CD4-positive, alpha-beta T cell treated with Interleukin-17A for 1 hour (primary cell): ENCODE measurements around the gene UBE2L5.
"Not testable (repeated sequence)": the region's sequence is repeated elsewhere in the genome, so short reads cannot be mapped to it uniquely, and the experiment has no call there.

Experiments used
- DNase-seq: peaks from one replicate; pipeline ENCODE4 v3.0.0-alpha.2; 2020

UBE2L5 gene

DNA sequence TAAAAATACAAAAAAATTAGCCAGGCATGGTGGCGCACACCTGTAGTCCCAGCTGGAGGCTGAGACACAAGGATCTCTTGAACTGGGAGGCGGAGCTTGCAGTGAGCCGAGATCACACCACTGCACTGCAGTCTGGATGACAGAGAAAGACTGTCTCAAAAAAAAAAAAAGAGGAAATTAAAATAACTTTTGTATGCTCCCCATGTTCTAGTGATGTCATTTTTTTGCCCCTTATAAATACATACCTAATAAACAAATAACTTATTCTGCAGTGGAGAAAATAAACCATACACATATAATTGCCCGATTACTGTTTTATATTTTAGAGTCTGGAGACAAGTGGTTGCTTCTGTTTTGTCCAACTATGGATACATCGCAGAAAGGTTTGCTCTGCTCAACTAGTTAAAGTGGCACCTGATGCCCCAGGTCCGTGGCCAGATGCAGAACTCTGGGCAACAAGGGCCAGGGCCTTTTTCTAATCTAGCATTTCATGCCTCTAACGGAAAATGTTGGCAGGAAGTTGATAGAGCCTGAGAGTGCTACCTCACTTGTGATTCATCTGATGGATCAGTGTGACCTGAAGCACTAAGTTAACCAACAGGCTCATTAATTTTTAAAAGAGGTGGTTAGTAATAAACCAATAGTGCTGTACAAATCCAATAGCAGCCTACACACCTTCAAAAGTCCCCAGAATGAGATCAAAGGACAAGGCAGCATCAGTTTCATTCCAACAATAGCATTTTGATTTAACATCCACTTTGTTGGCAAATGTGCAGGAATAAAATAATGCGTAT, 18.8 kb downstream of the UBE2L5 start:
- DNase-seq, result no peak

DNA sequence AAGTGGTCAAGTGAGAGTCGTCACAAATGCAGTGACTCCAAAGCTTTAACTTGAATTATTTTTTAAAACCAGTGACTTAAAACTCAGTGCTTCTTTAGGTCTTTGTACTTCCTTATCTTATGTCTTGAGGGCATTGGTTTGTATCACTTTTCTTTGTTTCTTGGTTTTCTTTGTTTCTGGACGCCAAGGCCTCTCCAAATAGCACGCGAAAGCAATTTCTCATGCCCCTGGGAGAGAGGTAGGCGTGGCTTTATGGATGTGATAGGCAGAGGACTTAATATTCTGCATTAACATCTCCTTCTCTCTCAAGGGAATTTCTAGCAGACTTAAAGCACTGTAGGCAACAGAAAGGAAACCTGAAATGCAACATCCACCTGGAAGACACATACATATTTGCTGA, 20.6 kb downstream of the UBE2L5 start:
- DNase-seq, result no peak

DNA sequence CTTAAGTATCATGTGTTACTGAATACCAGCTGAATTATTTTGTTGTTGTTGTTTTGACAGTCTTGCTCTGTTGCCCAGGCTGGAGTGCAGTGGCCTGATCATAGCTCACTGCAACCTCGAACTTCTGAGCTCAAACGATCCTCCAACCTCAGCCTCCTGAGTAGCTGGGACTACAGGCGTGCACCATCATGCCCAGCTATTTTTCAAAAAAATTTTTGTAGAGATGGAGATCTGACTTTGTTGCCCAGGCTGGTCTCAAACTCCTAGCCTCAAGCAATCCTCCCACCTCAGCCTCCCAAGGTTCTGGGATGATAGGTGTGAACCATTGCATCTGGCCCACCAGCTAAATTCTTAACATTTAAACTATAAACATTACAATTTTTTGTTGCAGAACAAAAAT, 21.2 kb downstream of the UBE2L5 start:
- DNase-seq, result not testable (repeated sequence)

DNA sequence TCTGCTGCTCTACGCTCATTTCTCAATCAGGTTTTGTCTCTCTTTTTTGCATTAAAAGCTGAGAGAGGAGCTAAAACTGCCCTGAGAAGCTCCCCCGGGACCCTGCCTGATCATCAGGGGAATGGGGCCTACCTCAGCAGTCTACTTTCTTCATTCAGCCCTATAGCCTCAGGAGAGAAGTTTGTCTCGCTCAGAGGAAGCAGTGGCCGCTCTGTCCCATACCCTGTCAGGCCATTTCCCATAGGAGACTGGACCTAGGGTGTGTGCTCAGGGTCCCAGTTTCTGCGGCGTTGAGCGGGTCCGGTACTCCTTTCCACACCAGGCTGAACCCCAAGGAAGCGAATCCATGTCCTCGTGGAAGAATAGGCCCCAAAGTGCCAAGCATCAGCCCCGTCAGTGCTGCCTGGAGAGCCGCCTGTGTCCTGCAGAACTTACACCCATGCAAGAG, 21.7 kb downstream of the UBE2L5 start:
- DNase-seq, result no peak

DNA sequence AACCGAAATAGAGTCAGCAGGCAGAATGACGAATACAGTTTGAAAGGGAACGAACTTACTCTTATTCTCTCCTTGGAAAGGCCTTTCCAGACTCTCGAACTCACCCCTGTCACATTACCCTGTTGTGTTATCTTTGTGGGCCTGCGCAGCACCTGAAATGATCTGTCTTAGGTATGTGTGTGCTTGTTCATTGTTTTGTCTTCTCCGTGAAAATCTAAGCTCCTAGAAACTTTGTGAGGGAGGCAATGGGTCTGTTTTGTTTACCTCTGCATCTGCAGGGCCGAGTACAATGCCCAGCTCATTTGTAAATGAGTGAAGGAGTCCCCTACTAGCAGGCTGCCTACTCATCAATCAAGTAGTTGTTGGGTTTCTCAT, 23.8 kb downstream of the UBE2L5 start:
- DNase-seq, result no peak

DNA sequence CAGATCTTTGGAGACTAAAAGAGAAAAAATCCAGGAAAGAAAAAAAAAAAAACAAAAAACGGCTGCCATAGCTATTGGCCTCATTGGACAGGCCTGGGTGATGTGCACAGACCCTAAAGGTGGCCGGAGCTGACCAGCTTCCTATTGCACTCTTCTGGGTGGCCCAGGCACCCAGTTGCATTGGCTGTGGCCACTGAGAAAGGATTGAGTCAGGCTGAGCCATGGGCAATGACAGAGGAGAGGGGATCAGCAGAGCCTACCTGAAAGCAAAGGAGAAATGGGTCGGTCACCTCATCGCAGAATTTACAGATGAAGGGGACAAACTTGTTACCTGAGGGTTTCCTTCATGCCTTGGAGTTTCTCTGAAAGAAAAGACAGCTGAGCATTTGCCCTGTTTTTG, 26.1 kb downstream of the UBE2L5 start:
- no peak for DNase-seq

DNA sequence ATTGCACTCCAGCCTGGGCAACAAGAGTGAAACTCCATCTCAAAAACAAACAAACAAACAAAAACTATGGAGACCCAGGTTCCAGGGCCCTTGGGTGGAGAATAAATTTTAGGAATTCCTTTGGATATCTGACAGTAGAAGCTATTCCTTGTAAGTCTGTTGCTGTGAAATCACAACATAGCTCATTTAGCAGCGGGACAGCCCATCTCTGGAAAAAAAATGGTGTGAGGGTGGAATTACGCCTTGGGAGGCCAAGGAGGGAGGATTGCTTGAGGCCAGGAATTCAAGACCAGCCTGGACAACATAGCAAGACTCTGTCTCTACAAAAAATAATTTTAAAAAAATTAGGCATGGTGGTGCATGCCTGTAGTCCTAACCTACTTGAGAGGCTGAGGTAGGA, 27.8 kb downstream of the UBE2L5 start:
- DNase-seq, result no peak

DNA sequence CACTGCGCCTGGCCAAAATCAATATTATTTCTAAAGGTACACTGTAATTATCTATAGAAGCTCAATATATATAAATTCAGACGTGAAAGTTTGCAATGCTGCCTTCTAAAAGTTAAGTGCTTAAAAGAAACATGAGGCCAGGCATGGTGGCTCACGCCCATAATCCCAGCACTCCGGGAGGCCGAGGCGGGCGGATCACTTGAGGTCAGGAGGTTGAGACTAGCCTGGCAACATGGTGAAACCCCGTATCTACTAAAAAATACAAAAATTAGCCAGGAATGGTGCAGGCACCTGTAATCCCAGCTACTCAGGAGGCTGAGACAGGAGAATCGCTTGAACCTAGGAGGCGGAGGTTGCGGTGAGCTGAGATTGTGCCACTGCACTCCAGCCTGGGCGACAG, 29.2 kb downstream of the UBE2L5 start:
- DNase-seq, result not testable (repeated sequence)

DNA sequence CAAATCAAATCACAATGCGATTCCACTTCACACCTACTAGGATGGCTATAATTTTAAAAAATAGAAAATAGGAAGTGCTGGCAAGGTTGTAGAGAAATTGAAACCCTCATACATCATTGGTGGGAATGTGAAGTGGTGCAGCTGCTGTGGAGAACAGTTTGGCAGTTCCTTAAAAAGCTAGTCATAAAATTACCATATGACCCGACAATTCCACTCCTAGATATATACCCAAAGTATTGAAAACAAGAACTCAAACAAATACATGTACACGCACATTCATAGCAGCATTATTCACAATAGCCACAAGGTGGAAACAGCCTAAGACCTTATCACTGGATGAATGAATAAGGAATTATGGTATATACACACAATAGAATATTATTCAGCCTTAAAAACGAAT, 31.4 kb downstream of the UBE2L5 start:
- peak; percentile 10 for DNase-seq

DNA sequence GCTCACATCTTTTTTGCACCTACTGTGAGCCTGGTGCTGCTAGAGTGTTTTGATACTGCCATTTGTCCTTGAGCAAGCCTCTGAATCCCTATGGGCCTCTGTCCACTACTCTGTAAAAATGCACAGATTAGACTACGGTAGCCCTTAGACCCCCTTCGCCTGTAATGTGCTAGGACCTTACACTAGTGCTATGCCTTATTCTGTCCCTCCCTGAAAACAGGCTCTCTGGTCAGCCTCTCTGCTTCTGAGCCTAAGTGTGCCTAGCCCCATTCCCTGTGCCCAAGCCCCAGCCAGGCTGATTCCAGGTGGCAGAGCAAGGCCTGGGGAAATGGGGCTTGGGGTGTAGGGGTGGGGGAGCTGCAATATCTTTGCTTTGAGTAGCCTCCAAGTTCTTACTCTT, 32.7 kb downstream of the UBE2L5 start:
- DNase-seq, result no peak

DNA sequence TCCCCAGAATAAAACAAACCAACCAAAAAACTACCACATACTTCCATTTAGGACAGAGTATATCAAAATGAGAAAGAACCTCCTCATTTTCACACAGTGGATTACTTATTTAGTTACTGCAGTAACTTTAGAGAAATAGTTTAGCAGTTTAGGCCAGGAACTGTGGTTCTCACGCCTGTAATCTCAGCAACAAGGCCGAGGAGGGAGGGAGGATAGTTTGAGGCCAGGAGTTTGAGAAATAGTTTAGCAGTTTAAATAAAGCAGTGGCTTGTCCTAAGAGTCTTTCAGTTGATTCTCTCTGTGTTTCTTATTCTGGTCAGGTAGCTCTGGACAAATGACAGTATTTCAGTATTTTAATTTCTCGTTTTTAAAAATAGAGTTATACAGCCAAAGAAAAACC, 34.0 kb downstream of the UBE2L5 start:
- no peak for DNase-seq

DNA sequence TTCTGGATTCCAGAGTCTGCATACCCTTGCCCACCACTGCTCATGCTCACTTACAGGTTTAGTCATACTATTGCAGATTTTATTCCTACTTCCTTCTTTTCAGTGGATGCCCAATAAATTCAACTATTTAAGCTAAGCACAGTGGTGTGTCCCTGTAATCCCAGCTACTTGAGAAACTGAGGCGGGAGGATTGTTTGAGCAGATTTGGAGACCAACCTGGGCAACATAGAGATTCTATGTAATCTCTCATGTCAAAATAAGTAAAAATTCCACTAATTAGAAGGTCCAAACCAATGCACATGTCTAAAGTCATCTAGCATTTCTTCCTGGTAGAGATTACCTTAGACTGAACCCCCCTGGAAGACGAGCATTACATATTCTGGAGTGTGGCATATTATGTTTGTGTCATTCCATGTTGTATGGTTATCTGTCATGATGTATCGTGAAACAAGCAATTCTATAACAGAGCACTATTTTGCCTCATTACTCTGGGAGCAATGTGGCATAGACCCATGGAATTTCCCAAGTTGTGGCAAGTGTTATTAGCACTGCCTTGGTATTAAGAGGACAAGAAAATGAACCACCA, 35.1 kb downstream of the UBE2L5 start:
- DNase-seq, result no peak

DNA sequence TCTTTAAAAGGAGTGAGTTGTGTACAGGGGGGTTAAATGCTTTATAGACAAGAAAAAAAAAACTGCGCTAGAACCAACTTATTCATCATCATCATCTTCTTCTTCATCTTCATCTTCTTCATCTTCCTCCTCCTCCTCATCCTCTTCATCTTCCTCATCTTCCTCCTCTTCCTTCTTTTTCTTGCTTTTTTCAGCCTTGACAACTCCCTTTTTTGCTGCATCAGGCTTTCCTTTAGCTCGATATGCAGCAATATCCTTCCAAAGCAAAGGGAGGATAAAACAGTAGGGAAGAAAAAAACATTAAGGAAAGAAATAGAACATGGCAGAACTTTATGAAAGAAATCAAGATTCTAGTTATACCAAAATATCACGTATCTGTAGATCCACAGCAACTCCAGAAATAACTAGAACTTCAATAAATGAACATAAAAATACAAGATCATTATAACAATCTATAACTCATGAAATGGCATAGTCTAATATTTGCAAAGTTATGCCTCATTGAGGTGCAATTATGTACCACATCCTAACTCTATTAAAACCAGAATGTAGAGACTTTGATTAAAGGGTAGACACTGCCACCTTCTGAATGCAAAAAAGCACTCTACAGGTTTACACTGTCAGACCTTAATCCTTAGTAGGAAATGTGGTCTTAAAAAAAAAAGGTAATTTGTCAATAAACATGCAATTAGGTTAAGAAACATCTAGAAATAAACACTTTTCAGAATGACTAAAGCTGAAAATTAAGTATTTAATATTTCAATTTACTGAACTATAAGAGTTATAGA, 39.2 kb downstream of the UBE2L5 start:
- DNase-seq, result peak; percentile 78

DNA sequence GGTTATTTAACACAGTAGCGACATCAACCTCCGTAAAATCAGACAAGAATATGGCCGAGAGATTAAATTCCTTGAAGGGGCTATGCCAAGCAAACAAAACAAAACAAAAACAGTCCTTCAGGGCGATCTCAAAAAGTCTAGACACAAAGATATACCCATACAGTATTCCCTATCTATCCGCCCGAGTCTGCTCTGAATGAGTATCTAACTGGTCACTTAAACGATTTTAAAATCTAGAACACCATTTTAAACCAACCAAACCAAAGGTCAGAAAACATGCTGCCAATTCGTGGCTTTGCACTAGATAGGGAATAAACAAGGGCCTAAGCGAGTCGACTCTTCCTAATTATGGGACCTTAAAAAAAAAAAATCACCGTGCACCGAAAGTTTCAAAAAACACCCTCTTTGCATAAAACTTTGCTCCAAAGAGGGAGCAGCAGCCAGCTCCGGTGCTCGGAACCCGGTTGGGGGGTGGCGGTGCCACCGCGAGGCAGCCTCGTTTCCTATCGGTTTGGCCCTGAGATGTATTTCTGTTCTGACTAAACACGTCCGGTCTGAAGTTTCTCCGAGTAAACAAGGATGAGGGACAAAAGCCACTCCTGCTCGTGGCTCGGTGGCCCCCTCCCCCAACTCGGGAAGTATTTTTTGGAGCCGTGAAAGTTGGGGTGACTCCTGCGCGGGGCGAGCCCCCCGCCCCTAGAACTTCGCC, 41.6 kb downstream of the UBE2L5 start:
- peak; percentile 76 for DNase-seq

DNA sequence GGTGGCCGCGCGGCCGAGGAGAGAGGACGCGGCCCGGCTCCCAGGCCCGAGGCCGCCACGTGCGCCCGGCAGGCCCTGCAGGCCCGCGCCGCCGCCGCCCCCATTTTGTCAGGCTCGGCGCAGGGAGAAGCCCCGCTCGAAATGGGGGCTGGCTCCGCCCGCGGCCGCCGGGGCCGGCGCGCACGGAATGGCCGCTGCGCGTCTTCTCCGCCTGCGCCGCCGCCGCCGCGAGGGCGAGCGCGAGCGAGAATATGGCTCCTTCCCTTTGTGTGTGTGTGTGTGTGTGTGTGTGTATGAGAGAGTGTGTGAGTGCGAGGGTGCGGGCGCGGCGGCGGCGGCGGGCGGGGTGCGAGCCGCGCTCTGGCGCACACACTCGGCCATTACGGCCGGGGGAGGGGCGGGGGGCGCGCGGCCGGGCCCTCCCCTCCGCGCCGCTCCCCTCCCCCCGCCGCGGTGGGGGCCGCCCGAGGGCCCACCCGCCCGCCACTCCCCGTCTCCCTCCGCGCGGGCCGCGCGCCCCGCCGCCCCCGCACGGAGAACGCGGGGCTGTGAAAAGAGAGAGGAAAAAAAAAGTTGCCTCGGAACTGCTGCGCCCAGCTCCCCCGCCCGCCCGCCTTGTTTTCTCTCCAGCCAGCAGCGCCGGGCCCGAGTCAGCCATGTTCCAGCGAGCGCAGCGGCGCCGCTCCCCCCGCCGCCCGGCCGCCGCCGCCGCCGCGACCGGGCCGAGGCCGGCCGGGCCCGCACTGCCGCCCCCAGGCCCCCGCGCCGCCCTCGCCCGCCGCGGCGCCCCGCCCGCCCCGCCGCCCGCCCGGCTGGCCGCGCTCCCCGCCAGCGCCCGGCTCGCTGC, 42.4 kb downstream of the UBE2L5 start:
- DNase-seq, result peak; percentile 83

DNA sequence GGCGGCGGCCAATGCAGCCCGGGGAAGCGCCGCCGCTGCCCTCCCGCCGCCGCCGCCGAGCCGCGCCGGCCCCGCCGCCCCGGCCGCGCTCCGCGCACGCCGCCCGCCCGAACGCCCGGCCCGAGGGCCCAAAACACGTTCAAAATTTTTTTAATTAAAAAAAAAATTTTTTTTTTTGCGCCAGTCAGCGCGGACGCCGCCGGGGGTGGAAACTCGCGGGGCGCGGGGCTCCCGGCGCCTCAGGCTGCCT, 43.0 kb downstream of the UBE2L5 start:
- no peak for DNase-seq

DNA sequence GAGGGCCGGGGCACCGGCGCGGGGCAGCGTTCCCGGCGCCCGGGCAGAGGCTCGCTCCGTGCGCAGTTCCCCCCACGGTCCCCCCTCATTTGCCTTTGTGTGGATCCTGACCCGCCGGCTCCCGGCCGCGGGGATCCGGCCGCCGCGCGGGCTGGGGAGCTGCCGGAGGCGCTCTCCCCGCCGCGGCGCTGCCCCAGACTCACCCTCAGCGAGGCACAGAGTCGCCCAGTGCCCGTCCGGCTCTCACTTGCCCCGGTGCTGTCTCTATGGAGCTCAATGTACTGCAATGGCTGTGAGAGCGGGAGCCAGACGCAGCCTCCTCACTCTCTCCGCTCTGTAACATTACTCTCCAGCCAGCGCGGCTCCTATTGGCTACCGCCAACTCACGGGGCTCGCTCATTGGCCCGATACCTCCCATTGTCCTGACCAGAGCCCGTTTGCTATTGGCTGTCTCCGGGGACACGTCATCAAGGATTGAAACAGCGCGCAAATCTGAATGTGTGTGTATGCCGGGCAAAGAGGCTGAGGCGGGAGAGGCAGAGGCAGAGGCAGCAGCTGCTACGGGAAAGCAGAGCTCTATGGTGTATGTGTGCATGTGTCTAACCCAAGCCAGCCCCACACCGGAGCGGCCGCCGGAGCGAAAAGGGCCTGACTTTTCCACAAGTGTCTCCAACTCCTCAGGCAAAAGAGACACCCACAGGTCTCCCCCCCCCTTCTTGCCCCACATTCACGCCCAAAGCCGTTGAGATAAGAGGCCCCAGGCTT, 43.5 kb downstream of the UBE2L5 start, which contains the start of gene HMGB1:
TSS of gene HMGB1 (minus strand) at position 344 of the 765 bp plus-strand sequence. CDS start 2,256 bp downstream, outside the sequence.
- DNase-seq, result peak; percentile 98

DNA sequence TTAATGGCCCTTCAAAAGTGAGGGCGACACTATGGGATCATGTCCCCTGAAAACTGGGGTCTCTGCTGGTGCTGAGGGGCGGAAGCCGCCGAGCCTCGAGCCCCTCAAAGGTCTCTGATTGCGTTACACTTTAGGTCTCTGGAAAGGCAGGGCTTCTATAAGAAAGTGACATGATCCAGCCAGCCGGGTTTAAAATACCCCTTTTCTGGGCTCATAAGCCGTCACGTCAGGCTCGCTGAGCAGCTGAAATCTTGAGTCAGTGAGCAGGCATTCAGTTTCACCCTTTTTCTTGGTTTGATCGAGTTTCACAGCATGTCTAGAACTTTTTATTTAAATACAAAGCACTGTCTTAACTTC, 44.0 kb downstream of the UBE2L5 start:
- DNase-seq, result no peak

DNA sequence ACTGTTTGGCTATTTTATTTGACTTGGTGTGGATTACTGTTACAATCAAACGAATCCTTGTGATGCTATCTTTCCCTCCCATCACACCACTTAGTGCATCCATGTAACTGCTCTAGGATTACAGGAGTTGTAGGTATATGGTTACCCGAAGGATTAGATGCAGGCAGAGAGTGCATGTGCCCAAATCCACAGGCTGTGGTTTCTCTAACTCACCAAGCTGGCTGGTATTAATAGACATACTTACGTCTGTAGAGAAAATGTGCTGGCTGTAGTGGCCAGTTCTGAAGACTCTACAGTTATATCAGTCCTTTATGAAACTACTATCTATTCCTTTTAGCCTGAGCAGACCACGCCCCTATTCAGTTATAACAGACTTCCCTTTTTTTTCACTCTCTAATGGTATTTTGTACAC, 44.6 kb downstream of the UBE2L5 start:
- DNase-seq, result no peak

DNA sequence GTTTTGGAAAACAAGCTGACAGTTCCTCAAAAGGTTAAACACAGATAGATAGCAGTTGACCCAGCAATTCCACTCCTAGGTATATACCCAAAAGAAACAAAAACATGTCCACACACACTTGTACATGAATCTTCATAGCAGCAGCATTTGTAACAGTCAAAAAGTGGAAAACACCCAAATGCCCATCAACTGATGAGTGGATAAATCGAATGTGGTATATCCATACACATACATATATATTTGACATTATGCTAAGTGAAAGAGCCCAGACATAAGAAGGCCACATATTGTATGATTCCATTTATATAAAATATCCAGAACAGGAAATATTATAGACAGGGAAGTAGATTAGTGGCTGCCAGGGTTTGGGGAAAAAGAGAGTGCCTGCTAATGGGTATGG, 51.4 kb downstream of the UBE2L5 start:
- DNase-seq, result no peak

DNA sequence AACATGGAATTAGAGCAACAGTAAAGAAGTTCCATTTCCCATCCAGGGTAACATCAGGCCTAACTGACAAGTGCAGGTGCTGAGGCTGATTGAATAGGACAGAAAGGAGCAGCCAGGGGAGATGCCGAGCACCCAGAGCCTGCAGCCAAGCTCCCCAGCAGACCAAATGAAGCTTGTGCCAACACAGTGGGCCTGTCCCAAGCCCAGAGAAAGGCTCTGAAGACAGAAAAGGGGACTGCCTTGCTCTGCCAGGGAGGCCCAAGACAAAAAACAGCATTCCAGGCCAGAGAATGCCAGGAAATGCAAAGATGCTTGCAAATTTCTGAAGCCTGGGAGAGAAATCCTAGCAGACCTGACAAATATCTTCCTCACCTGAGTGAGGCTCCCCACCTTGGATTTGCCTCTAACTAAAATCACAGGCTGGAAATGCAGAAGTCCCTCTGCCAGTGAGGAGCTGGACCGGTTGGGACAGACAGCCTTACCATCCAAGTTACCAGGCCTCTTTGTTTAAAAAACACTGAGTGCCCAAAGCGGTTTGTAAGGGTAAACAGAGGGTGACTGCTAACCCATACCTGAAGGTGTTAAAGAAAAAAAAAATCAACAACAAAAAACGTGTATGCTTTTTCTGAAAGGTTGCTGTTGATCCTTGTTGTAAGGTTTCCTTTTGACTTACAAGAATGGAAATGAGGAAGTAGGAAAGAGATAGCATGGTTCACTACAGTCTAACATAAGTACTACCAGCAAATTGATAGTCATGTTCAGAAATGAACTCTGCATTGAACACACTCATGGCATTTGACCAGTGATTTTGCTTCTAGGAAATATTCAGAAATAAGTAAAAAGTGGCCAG, 55.3 kb downstream of the UBE2L5 start:
- DNase-seq, result no peak
